DMS 273 treated with DMSO at 0.1 percent for 48 hours (cell line): ENCODE measurements around the gene BCL10.

Experiments
- DNase-seq: peaks from one replicate; lab custom pipeline; 2025; lab: John Stamatoyannopoulos, UW

BCL10 gene

GRCh38 chr1:85276215-85276977 is at the start of gene BCL10:
TSS of gene BCL10 (minus strand) at chr1:85276632. CDS start at chr1:85276352, 280 bp downstream.
- DNase-seq: peak; percentile 96

GRCh38 chr1:85325920-85326319 is 49.5 kb upstream of the BCL10 start:
- no peak for DNase-seq

GRCh38 chr1:85323770-85324169 is 47.3 kb upstream of the BCL10 start:
- no peak for DNase-seq

- no peak for DNase-seq
These were observed 46.2 kb upstream of the BCL10 start for GRCh38 chr1:85322655-85323054.

GRCh38 chr1:85321237-85321964 is 45.0 kb upstream of the BCL10 start:
- DNase-seq: no peak

GRCh38 chr1:85320371-85321131 is 44.1 kb upstream of the BCL10 start:
- DNase-seq: no peak

GRCh38 chr1:85319931-85320330 is 43.5 kb upstream of the BCL10 start:
- DNase-seq: no peak

GRCh38 chr1:85319491-85319890 is 43.1 kb upstream of the BCL10 start:
- DNase-seq: no peak

- DNase-seq: no peak
These were observed 41.8 kb upstream of the BCL10 start for GRCh38 chr1:85318217-85318616.

GRCh38 chr1:85317560-85317959 is 41.1 kb upstream of the BCL10 start:
- no peak for DNase-seq

GRCh38 chr1:85316321-85316720 is 39.9 kb upstream of the BCL10 start:
- no peak for DNase-seq

- no peak for DNase-seq
These were observed 39.4 kb upstream of the BCL10 start for GRCh38 chr1:85315789-85316188.

- no peak for DNase-seq
These were observed 38.3 kb upstream of the BCL10 start for GRCh38 chr1:85314726-85315125.

GRCh38 chr1:85313888-85314696 is 37.7 kb upstream of the BCL10 start:
- DNase-seq: no peak

GRCh38 chr1:85311818-85312217 is 35.4 kb upstream of the BCL10 start:
- DNase-seq: no peak

- no peak for DNase-seq
These were observed 32.5 kb upstream of the BCL10 start for GRCh38 chr1:85308833-85309350.

- DNase-seq: peak; percentile 41
These were observed 31.8 kb upstream of the BCL10 start for GRCh38 chr1:85307987-85308832.

GRCh38 chr1:85306236-85306635 is 29.8 kb upstream of the BCL10 start:
- no peak for DNase-seq

- DNase-seq: no peak
These were observed 27.2 kb upstream of the BCL10 start for GRCh38 chr1:85303440-85304162.

- DNase-seq: no peak
These were observed 23.7 kb upstream of the BCL10 start for GRCh38 chr1:85300140-85300539.
